IMR-90 (cell line): ENCODE measurements around the gene KCNMB2. TPM values are rescaled to one million over a fixed set of nuclear protein-coding genes. Genes with fewer than 3 reads are reported as not detected.

Experiments used
- ATAC-seq: fragments of 200-7000 bp; cut with Tn5 transposase; 2 replicates; pipeline ENCODE4 v1.9.1; 2020; ENCODE audit warnings: low read depth, mild to moderate bottlenecking, moderate library complexity
- BruUV-seq: library from RNA; stranded (reverse); fragments of 400-500 nt; replicated peaks from 2 replicates; lab custom pipeline; 2021; lab: Mats Ljungman, UMichigan
- CTCF ChIA-PET: fragments of 300-600 bp; formaldehyde crosslinking; extraction: SDS; loops from one replicate; lab custom pipeline; 2021; ENCODE audit warnings: antibody characterized with exemption; lab: Yijun Ruan, JAX
- POLR2A ChIA-PET: fragments of 300-600 bp; sonication (Branson Sonifier 250); formaldehyde crosslinking; loops from one replicate; lab custom pipeline; 2022; ENCODE audit warnings: antibody characterized with exemption; ENCODE audit not compliant: unreplicated experiment; lab: Charles Lee
- DNase-seq: peaks from one replicate; pipeline ENCODE4 v3.0.0; 2013
- H2AFZ ChIP-seq: replicated peaks from 2 replicates; pipeline ENCODE3; 2013; ENCODE audit warnings: low read length, mild to moderate bottlenecking; ENCODE audit not compliant: poor library complexity
- H2AK5ac ChIP-seq: 2 replicates; pipeline ENCODE4 v1.6.1; 2013; ENCODE audit warnings: low read depth, low read length, inconsistent platforms
- H2AK9ac ChIP-seq: replicated peaks from 2 replicates; pipeline ENCODE3; 2013; ENCODE audit warnings: mild to moderate bottlenecking, low read depth, low read length, moderate library complexity; ENCODE audit not compliant: poor library complexity
- H2BK120ac ChIP-seq: 2 replicates; pipeline ENCODE4 v1.6.1; 2013; ENCODE audit warnings: low read depth, low read length, inconsistent platforms
- H2BK15ac ChIP-seq: 3 replicates; pipeline ENCODE4 v1.6.1; 2013; ENCODE audit warnings: low read depth, low read length, inconsistent platforms
- H2BK20ac ChIP-seq: 2 replicates; pipeline ENCODE4 v1.6.1; 2013; ENCODE audit warnings: low read depth, mild to moderate bottlenecking, inconsistent platforms, low read length, moderate library complexity
- H2BK5ac ChIP-seq: 2 replicates; pipeline ENCODE4 v1.6.1; 2013; ENCODE audit warnings: mild to moderate bottlenecking, low read depth, low read length, inconsistent platforms; ENCODE audit not compliant: poor library complexity, severe bottlenecking
- H3K14ac ChIP-seq: replicated peaks from 2 replicates; pipeline ENCODE4 v1.6.1; 2013; ENCODE audit warnings: low read depth, low read length, inconsistent platforms
- H3K18ac ChIP-seq: 2 replicates; pipeline ENCODE4 v1.6.1; 2013; ENCODE audit warnings: low read depth, low read length, control low read depth
- H3K23ac ChIP-seq: 2 replicates; pipeline ENCODE4 v1.6.1; 2013; ENCODE audit warnings: low read depth, low read length, inconsistent platforms
- H3K27ac ChIP-seq: 2 replicates; pipeline ENCODE4 v1.5.1; 2013; ENCODE audit warnings: mild to moderate bottlenecking, control low read depth, low read length; ENCODE audit not compliant: insufficient read depth
- H3K27me3 ChIP-seq: 2 replicates; pipeline ENCODE4 v1.6.1; 2013; ENCODE audit warnings: low read length; ENCODE audit not compliant: control insufficient read depth, insufficient read depth
- H3K36me3 ChIP-seq: 2 replicates; pipeline ENCODE4 v1.6.1; 2013; ENCODE audit warnings: low read length, mixed read lengths; ENCODE audit not compliant: control insufficient read depth, insufficient read depth
- H3K4ac ChIP-seq: 2 replicates; pipeline ENCODE4 v1.6.1; 2013; ENCODE audit warnings: low read depth, low read length, inconsistent platforms
- H3K4me1 ChIP-seq: 2 replicates; pipeline ENCODE4 v1.6.1; 2013; ENCODE audit warnings: low read length, mixed read lengths; ENCODE audit not compliant: control insufficient read depth, insufficient read depth
- H3K4me2 ChIP-seq: 2 replicates; pipeline ENCODE4 v1.6.1; 2013; ENCODE audit warnings: low read depth, mild to moderate bottlenecking, control low read depth, low read length, moderate library complexity
- H3K4me3 ChIP-seq: 2 replicates; pipeline ENCODE4 v1.5.1; 2013; ENCODE audit warnings: low read depth, mild to moderate bottlenecking, control low read depth, low read length, moderate library complexity; ENCODE audit not compliant: insufficient read depth
- H3K56ac ChIP-seq: 2 replicates; pipeline ENCODE4 v1.6.1; 2013; ENCODE audit warnings: low read length, inconsistent platforms; ENCODE audit not compliant: insufficient read depth; ENCODE audit errors: extremely low read depth
- H3K79me1 ChIP-seq, 2 experiments: 2 replicates each; pipeline ENCODE4 v1.6.1; 2013; ENCODE audit warnings: low read length in 2 of 2, inconsistent platforms in 1 of 2, low read depth in 1 of 2
- H3K9ac ChIP-seq: 2 replicates; pipeline ENCODE4 v1.6.1; 2013; ENCODE audit warnings: low read depth, low read length, control low read depth
- H3K9me1 ChIP-seq: 2 replicates; pipeline ENCODE4 v1.6.1; 2013; ENCODE audit warnings: low read length, inconsistent platforms; ENCODE audit not compliant: insufficient read depth
- H3K9me3 ChIP-seq: 2 replicates; pipeline ENCODE4 v1.6.1; 2013; ENCODE audit warnings: low read length; ENCODE audit not compliant: control insufficient read depth, insufficient read depth
- H4K20me1 ChIP-seq: 2 replicates; pipeline ENCODE4 v1.6.1; 2013; ENCODE audit warnings: low read length, inconsistent platforms; ENCODE audit not compliant: insufficient read depth
- H4K5ac ChIP-seq: 2 replicates; pipeline ENCODE4 v1.6.1; 2013; ENCODE audit warnings: mild to moderate bottlenecking, low read depth, low read length, control low read depth
- H4K8ac ChIP-seq, 2 experiments: 2 replicates each; pipeline ENCODE4 v1.6.1; 2013; ENCODE audit warnings: low read depth in 2 of 2, low read length in 2 of 2, control low read depth in 1 of 2, inconsistent platforms in 1 of 2
- H4K91ac ChIP-seq: 2 replicates; pipeline ENCODE4 v1.6.1; 2013; ENCODE audit warnings: low read depth, low read length, inconsistent platforms; ENCODE audit not compliant: insufficient read depth
- BHLHE40 ChIP-seq: fragments of 150-350 bp; IDR thresholded peaks from 2 replicates; pipeline ENCODE4 v1.6.1; 2016; ENCODE audit warnings: mild to moderate bottlenecking, low read depth, low read length
- CEBPB ChIP-seq: IDR thresholded peaks from 2 replicates; pipeline ENCODE4 v1.6.1; 2012; ENCODE audit warnings: low read depth, low read length, improper control_type of control experiment
- CHD1 ChIP-seq: IDR thresholded peaks from 2 replicates; pipeline ENCODE4 v1.6.1; 2012; ENCODE audit warnings: low read depth, low read length, improper control_type of control experiment
- CTCF ChIP-seq: conservative IDR thresholded peaks from 2 replicates; pipeline ENCODE4 v1.5.1; 2012; ENCODE audit warnings: mild to moderate bottlenecking, low read depth, low read length, improper control_type of control experiment
- FOS ChIP-seq: fragments of 150-350 bp; IDR thresholded peaks from 2 replicates; pipeline ENCODE4 v1.6.1; 2016; ENCODE audit warnings: low read depth, low read length
- MAFK ChIP-seq: IDR thresholded peaks from 2 replicates; pipeline ENCODE4 v1.6.1; 2012; ENCODE audit warnings: low read depth, low read length, improper control_type of control experiment
- MAZ ChIP-seq: IDR thresholded peaks from 2 replicates; pipeline ENCODE4 v1.6.1; 2012; ENCODE audit warnings: low read depth, mild to moderate bottlenecking, low read length, improper control_type of control experiment, moderate library complexity, borderline replicate concordance
- MXI1 ChIP-seq: IDR thresholded peaks from 2 replicates; pipeline ENCODE4 v1.6.1; 2012; ENCODE audit warnings: low read depth, mild to moderate bottlenecking, low read length, moderate library complexity, borderline replicate concordance
- NFE2L2 ChIP-seq: fragments of 150-350 bp; IDR thresholded peaks from 2 replicates; pipeline ENCODE4 v1.6.1; 2016; ENCODE audit warnings: low read depth, mild to moderate bottlenecking, low read length
- POLR2A ChIP-seq: IDR thresholded peaks from 2 replicates; pipeline ENCODE4 v1.6.1; 2012; ENCODE audit warnings: mild to moderate bottlenecking, low read depth, low read length
- RAD21 ChIP-seq: IDR thresholded peaks from 2 replicates; pipeline ENCODE4 v1.6.1; 2012; ENCODE audit warnings: low read length, improper control_type of control experiment
- RCOR1 ChIP-seq: IDR thresholded peaks from 2 replicates; pipeline ENCODE4 v1.6.1; 2012; ENCODE audit warnings: mild to moderate bottlenecking, low read length, improper control_type of control experiment; ENCODE audit not compliant: insufficient replicate concordance
- RFX5 ChIP-seq: IDR thresholded peaks from 2 replicates; pipeline ENCODE4 v1.8.0; 2012; ENCODE audit warnings: low read depth, mild to moderate bottlenecking, low read length, moderate library complexity
- SMC3 ChIP-seq: fragments of 150-350 bp; IDR thresholded peaks from 2 replicates; pipeline ENCODE4 v1.6.1; 2016; ENCODE audit warnings: low read depth, mild to moderate bottlenecking, antibody characterized with exemption, low read length, moderate library complexity
- WGBS, 2 experiments: methylation state at CpG; one replicate each; pipeline versions ENCODE4 v1.1.5 to v1.1.7; 2013; ENCODE audit warnings: missing lambda C conversion rate in 2 of 2; ENCODE audit not compliant: insufficient read length in 1 of 2; ENCODE audit errors: extremely low coverage in 2 of 2; 5-methylcytosine and 5-hydroxymethylcytosine counted together
- dilution Hi-C: fragments of 300-500 bp; cut with HindIII; formaldehyde crosslinking; loops from one replicate; pipeline ENCODE4 v1.14.3; 2018; ENCODE audit warnings: low sequenced_read_pairs; ENCODE audit not compliant: unreplicated experiment
- in situ Hi-C: fragments of 300-500 bp; cut with MboI; formaldehyde crosslinking; loops from 3 replicates; pipeline ENCODE4 v1.14.3; 2019; ENCODE audit warnings: low sequenced_read_pairs, inconsistent platforms, mixed read lengths
- intact Hi-C: fragments of 100-400 bp; cut with micrococcal nuclease; formaldehyde crosslinking; loops from 2 replicates; pipeline ENCODE4 v1.10.0; 2022
- polyA plus RNA-seq, 3 experiments: library from polyadenylated mRNA; depleted of rRNA; stranded (reverse); fragments of >200 nt; gene quantifications; 2 replicates each; pipeline ENCODE4 v1.2.3, GENCODE V29; 2012; ENCODE audit warnings: low replicate concordance in 1 of 3
- total RNA-seq: library from RNA; depleted of rRNA; stranded (reverse); fragments of >200 nt; gene quantifications from 2 replicates; pipeline ENCODE4 v1.2.3, GENCODE V29; 2012
- TF ChIP-seq, protein P1 (sequence below): fragments of 150-350 bp; IDR thresholded peaks from 2 replicates; pipeline ENCODE4 v1.6.1; 2016; ENCODE audit warnings: low read depth, mild to moderate bottlenecking, low read length, moderate library complexity, borderline replicate concordance
- TF ChIP-seq, protein P2 (sequence below): fragments of 150-350 bp; IDR thresholded peaks from 2 replicates; pipeline ENCODE4 v1.6.1; 2017; ENCODE audit warnings: mild to moderate bottlenecking, antibody characterized with exemption, low read length, low read depth

The KCNMB2 gene
- total and polyA plus RNA-seq, 2 of the 4 experiments (the other 2 are of a cell fraction) = not detected

GRCh38 chr3:178669022-178669601 is 132.9 kb downstream of the KCNMB2 start:
- Histone ChIP-seq H3K9me3 (no peaks in the 10 kb centered on the region), H3K36me3 (no peaks in the 10 kb centered on the region), H2AFZ (no peak overlapping the region), H2AK5ac (no peak overlapping the region), H2BK20ac (no peak overlapping the region), H3K9me1 (no peaks in the 10 kb centered on the region), H2BK120ac (no peak overlapping the region), H3K18ac (no peak overlapping the region), H4K8ac (no peak overlapping the region), H3K27me3 (no peaks in the 10 kb centered on the region), H3K9ac (no peak overlapping the region), H3K4me3 (no peak overlapping the region), H2AK9ac (no peak overlapping the region), H3K23ac (no peak overlapping the region), H4K20me1 (no peaks in the 10 kb centered on the region), H3K4me1 (0 out of 2 replicates have a peak, but pooled peaks cover 2% of the 10 kb centered on the region), H4K91ac (no peak overlapping the region), H4K5ac (no peak overlapping the region), H3K56ac (no peak overlapping the region), H2BK5ac (no peak overlapping the region), H3K4ac (no peak overlapping the region), H3K27ac (no peak overlapping the region), H3K79me1 (no peaks in the 10 kb centered on the region), H2BK15ac (no peak overlapping the region), H3K14ac (no peak overlapping the region), H3K4me2 (no peak overlapping the region)
- dilution Hi-C loops = no loop called here
- no CpG with 5 or more reads among the region's 2 CpGs for WGBS, 2 experiments
- no peak for TF ChIP-seq BHLHE40
- no peak for TF ChIP-seq CEBPB
- TF ChIP-seq MXI1 = no peak
- no peak for TF ChIP-seq RAD21
- TF ChIP-seq MAFK = no peak
- TF ChIP-seq CHD1 = no peak
- TF ChIP-seq FOS = no peak
- TF ChIP-seq, protein P1, sequence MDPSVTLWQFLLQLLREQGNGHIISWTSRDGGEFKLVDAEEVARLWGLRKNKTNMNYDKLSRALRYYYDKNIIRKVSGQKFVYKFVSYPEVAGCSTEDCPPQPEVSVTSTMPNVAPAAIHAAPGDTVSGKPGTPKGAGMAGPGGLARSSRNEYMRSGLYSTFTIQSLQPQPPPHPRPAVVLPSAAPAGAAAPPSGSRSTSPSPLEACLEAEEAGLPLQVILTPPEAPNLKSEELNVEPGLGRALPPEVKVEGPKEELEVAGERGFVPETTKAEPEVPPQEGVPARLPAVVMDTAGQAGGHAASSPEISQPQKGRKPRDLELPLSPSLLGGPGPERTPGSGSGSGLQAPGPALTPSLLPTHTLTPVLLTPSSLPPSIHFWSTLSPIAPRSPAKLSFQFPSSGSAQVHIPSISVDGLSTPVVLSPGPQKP = no peak
- no peak for TF ChIP-seq MAZ
- TF ChIP-seq RCOR1 = no peak
- no peak for TF ChIP-seq NFE2L2
- TF ChIP-seq, protein P2, sequence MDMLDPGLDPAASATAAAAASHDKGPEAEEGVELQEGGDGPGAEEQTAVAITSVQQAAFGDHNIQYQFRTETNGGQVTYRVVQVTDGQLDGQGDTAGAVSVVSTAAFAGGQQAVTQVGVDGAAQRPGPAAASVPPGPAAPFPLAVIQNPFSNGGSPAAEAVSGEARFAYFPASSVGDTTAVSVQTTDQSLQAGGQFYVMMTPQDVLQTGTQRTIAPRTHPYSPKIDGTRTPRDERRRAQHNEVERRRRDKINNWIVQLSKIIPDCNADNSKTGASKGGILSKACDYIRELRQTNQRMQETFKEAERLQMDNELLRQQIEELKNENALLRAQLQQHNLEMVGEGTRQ = no peak
- no peak for TF ChIP-seq RFX5
- TF ChIP-seq SMC3 = no peak
- TF ChIP-seq POLR2A = no peak
- no peak for TF ChIP-seq CTCF
- in situ Hi-C loops = no loop called here
- BruUV-seq = no TSS peak
- intact Hi-C loops = no loop called here
- ATAC-seq (no peak; the same call in 1 of the 2 replicates), DNase-seq (no peak)
- ChIA-PET CTCF (no interaction called here), POLR2A (no interaction called here)
